GM23248 (cell line): ENCODE results near the gene BIRC5.

Experiments
- EZH2 ChIP-seq: fragments of 200-600 bp; sonication (generic); IDR thresholded peaks from 2 replicates; pipeline ENCODE4 v1.6.1; 2018; ENCODE audit warnings: antibody characterized with exemption, mild to moderate bottlenecking; ENCODE audit not compliant: insufficient read depth, poor library complexity, severe bottlenecking
- EZH2phosphoT487 ChIP-seq: fragments of 200-600 bp; sonication (generic); IDR thresholded peaks from 2 replicates; pipeline ENCODE4 v1.6.1; 2018; ENCODE audit warnings: antibody characterized with exemption, moderate library complexity, mild to moderate bottlenecking, low read depth; ENCODE audit not compliant: insufficient read depth

GRCh38 chr17:78182504-78182903 is 31.5 kb upstream of the BIRC5 start:
- no peak for TF ChIP-seq EZH2
- no peak for TF ChIP-seq EZH2phosphoT487
